NCI-H510A (cell line): ENCODE measurements around the gene RNF20.
"Not testable (repeated sequence)": the region's sequence is repeated elsewhere in the genome, so short reads cannot be mapped to it uniquely, and the experiment has no call there.

Source experiments
- DNase-seq: peaks from one replicate; lab custom pipeline; 2025; lab: John Stamatoyannopoulos, UW

The RNF20 gene

DNA sequence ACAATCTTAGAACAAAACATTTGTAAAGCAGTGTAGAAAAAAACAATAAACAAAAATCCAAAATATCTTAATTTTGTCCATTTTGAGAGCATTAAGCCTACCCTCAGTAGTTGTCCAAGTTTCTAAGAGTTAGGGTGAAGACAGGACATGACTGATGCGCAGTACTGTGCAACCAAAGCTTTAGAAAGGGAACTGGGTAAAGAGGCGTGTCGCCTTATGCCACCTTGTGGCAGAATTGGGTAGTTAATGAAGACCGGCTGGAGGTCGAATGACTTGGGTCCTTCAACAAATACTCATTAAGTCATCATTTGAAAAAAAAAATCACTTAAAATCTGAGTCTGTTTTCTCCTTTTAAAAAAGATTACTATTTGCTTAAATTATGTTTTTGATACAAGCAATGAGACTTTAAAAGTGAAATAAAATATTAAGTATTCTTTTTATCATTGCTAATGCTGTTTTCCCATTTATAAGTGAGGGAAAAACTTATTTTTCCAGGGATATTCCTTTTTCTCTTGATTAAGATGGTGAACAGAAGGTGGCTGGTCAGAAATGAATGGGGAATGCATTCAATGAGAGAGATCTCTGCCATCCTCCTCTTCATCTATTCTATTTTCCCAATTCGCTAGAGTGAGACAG, 3.5 kb upstream of the RNF20 start:
- DNase-seq = peak; percentile 22

DNA sequence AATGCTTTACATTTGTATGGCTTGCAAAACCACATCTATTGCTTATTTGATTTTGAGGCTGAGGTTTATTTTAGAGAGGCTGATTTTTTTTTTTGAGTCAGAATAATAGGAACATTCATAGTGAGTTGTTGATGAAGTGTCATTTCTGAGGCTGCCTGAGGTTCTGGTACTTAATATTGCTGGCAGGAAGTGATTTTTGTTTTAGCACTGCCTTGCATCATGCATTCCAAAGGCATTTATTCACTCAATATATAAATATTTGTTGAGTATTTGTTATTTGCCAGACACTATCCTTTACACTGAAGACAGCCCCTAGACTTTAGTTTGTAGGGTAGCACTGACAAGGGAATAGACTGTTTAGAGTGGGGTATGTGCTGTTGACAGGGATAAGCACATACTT, 2.7 kb downstream of the RNF20 start:
- DNase-seq = no peak

DNA sequence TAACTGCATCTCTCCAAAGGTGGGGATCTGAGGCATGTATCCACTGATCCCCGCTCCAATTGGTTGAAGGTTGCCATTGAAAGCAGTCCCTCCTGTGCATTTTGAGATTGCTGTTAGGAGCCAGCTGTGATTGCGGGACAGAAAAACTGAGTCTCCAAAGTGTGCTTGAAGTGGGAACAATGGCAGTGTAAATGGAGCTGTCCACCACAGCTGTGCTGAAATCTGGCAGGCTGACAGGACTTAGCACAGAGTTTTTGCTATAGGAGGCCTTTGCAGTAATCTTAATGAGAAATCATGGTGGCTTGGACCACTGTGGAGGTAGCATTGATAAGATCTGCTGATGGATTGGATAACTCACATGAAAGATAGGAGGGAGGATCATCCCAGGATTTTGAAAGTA, 3.3 kb downstream of the RNF20 start:
- DNase-seq = no peak

DNA sequence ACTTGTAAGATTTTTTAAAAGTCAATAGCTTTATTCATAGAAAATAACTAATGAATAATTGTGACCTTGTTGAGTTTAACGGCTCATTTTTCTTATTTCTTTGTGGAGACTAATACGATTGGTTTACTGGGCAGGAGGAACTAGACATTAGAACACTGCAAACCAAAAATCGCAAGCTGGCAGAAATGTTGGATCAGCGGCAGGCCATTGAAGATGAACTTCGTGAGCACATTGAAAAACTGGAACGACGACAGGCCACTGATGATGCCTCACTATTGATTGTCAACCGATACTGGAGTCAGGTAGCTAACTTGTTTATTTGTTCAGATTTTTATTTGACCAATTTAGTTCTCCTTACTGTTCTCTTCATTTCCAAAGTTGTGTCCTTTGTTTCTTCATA, 6.4 kb downstream of the RNF20 start:
- no peak for DNase-seq

DNA sequence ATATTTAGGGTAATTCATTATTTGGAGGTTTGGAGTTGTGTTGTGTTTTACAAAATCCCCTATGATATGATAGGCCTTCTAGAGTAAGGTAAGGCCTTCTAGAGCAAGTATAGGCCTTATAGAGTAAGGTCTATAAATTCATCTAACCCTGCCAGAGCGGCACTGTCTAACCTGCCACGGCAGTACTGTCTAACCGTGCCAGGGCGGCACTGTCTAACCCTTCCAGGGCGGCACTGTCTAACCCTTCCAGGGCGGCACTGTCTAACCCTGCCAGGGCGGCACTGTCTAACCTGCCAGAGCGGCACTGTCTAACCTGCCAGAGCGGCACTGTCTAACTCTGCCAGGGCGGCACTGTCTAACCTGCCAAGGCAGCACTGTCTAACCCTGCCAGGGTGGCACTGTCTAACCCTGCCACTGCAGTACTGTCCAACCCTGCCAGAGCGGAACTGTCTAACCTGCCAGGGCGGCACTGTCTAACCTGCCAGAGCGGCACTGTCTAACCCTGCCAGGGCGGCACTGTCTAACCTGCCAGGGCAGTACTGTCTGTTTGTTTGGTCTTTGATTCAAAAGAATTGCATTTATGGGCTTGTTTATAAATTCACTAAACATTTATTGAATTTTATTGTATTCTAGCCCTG, 9.6 kb downstream of the RNF20 start:
- DNase-seq = no peak

DNA sequence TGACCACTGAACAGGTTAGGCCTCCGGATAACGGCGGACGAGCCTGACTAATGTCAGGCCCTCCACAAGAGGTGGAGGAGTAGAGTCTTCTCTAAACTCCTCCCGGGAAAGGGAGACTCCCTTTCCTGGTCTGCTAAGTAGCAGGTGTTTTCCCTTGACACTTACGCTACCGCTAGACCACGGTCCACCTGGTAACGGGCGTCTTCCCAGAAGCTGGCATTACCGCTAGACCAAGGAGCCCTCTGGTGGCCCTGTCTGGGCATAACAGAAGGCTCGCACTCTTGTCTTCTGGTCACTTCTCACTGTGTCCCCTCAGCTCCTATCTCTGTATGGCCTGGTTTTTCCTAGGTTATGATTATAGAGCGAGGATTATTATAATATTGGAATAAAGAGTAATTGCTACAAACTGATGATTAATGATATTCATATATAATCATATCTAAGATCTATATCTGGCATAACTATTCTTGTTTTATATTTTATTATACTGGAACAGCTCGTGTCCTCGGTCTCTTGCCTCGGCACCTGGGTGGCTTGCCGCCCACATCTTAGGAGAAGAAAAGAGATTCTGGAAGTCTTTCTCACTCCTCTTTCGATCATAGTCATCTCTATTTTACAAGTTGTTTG, 15.9 kb downstream of the RNF20 start:
- DNase-seq = not testable (repeated sequence)

DNA sequence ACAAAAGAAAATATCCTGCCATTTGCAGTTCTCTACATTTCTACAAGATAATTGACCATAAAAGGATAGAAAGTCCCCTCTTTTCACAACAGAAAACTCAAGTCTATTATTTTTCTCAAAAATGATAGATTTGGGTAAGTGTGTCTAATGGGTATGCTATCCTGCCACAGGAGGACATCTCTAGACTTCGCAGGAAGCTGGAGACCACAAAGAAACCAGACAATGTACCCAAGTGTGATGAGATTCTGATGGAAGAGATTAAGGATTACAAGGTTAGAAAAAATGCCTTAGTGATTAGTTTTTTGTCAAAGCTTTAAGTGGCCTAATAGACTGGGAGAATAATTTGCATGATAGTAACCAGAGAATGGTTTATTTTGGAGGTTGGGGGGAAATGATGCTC, 28.1 kb downstream of the RNF20 start:
- DNase-seq = no peak

DNA sequence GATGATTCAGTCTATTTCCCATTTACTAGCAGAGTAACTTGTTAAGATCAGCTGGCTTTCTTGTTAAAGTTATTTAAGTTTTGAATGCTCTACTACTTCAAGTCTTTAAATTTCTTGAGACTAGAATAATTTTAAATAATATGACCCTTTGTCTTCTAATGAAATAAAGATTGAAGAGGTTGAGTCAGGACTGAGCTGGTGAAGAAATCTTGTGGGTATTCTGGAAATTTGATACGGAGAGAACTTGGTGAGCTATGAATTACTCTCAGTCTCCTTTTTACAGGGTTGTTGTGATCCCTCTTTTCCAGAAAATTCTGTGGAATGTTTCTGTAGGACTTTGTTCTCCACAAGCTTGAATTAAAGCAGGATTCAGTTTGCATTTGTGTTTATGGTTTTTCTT, 29.3 kb downstream of the RNF20 start:
- no peak for DNase-seq

DNA sequence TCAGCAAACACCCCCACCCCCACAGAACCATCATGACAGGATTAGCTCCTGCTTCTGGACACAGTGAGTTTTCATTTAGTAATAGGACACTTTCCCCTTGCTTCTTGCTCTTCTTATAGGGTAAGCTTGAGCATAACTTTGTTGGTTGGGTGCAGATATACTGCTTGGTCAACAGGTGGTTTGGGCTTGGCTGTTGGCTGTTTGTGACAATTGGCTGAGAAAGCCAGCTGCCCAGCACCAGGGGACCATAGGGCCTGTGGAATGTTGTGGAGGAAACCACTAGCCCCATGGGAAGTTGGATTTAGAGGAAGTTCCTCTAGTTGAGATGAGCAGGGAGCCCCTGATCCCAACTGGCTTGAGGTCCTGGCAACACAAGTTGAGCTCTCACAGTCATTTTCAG, 30.6 kb downstream of the RNF20 start:
- DNase-seq = no peak

DNA sequence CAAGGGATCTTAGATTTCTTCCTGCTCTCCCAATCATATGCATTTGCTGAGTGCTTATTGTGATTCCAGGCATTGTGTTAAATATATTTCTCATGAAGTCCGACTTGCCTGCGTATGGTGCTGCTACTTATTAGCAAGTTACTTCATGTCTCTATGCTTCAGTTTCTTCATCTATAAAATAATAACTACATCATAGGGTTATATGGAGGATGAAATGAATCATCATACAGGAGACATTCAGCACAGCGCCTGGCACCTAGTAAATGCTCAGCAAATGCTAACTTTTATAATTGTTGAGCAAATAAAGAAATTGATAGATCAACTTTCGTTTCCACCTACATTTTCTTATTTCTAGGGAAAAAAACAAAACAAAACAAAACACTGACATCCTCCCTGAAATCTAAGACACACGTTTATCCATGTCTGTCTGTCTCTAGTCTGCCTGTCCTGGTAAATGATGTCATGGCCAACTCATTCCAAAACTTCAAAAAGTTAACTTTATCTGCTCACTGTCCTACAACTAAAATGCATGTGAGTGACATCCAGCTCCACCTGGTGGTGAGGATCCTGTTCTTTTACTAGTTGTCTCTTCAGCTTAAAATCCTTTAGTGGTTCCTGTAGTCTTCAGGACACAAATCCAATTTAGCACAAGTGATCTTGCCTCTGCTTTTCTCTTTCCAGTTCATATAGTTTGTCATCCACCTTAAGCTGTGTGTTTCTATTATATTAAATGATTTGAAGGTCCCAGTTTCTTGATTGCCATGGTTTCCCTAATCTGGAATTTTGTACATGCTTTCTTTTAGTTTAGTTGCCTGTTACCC, 33.5 kb downstream of the RNF20 start:
- no peak for DNase-seq

DNA sequence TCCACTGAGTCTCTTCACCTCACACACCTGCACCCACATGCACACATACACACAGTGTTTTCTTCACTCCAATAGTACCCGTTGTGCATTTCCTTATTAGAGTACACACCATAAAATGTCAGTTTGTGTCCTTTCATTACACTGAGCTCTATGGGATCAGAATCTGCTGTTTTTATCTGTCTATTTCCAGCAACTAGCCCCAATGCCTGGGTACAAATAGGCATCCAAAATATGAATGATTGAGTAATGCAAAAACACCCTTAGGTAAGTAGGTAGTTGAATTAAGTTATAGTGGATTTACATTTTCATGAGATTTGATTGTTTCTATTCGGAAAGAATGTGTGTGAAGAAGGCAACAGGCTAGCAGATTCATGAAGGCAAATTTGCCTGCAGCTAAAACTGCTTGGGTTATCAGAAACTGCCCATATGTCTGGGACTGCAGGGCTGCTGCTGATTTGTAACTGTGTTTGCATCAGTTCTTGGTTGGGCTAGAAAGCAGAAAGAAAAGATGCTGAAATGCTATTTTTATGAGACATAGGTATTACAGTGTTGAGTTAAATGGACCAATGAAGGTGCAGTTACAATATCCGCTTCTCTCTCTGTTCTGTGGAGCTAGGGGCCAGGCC, 34.2 kb downstream of the RNF20 start:
- DNase-seq = no peak

DNA sequence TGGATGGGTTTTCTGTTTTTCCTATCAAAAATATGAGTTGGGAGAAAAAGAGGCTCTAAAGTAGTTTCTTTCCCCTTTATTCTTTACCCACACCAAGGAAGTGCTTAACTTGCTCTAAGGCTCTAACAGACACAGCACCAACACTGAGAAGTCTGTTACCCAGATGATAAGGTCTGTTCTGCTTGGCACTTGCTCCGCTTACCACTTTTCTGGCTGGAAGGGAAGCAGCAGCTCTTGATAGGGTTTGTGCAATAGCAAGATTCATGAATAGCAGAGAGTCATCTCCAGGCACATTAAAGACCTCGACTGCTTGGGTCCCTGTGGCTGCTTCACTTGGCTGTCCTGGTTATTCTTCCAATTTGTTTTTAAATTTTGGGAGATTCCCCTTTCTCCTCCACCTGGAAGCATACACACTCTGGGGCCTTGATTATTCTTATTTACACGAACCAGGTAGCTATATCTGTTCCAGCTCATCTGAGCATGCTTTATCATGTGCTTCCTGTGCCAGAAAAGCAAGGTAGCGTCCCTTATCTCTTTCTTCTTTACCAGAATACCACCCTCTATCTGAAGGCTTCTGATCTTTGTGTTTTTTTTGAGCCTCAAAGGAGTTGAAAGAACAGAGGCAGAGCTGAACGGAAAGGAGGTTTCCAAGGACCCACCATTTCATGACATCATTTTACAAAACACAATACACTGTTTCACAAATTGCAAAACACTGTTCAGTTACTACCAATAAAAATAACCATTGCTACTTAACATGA, 36.3 kb downstream of the RNF20 start:
- DNase-seq = no peak

DNA sequence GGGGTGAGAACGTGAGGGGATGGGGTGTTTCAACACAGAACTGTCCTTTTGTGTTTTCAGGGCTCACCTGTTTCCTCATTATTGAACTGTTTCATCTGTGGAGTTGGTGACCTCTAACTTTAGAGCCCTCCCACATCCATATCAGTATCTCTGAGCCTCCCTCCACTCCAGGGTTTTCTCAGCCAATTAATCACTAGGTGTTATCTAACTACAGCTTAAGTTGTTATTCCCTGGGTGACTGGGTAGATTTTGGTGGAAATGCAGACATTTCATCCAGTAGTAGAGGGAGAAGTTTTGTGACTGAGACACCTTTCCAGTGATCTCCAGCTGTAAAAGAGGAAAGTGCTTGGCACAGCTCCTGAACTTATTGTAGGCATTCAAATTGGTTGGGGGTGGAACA, 37.5 kb downstream of the RNF20 start:
- no peak for DNase-seq

DNA sequence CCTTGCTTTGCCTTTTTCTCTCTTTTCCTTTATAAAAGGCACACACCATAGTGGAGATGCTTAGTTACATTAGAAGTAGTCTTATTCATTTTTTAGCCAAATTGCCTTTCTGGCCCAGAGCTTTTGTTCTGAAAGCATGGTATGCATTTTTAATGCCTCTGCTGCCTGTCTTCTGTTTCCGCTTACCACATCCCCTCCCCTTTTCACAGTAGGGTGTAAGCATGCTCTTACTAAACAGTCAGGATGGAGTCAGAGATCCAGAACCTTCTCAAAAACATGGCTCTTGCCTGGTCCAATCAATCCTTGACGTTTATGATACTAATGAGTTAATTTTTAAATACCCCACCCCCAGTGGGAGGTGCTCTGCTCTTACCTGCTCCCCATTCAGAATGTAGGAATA, 38.7 kb downstream of the RNF20 start:
- DNase-seq = no peak

DNA sequence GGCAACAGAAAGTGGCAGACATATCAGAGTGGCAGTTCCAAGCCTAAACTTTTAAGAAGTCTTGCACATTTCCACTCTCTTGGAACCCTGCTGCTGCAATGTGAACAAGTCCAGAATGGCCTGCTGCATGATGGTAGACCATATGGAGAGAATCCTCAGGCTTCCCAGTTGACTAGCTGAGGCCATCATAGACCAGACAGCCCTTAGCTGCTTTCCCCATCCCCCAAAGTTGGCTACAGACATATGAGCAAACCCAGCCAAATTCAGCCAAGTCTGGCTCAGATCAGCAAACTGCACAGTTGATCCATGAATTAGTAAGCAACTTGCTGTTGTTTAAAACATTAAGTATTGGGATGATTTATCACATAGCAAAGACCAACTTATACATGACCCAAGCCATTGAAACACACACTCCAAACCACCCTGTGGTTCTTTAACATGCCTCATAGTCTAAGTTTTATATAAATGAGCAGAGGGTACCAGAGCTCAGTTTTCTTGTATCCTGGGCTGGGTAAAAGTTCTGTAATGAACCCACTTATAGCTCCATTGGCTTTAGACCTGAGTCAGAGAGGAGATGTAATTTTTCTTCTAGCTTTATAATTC, 41.2 kb downstream of the RNF20 start:
- DNase-seq = no peak

DNA sequence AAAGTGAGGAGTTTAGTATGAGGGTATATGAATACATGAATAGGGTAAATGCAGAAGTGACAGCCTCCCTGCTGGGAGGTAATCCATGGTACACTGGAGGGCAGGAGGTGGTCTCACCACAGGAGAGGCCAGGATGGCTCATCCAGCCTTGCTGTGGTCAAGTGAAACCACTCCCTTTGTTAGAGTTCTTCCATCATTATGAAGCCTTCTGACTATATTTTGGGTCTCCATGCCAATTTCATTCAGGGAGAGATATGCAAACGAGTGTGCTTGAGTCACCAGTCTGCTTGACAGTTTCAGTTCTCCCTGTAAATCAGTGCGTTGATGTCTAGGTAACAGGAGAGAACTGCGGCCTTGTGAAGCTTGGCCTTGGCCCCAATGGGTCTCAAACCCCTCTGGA, 44.7 kb downstream of the RNF20 start:
- no peak for DNase-seq

DNA sequence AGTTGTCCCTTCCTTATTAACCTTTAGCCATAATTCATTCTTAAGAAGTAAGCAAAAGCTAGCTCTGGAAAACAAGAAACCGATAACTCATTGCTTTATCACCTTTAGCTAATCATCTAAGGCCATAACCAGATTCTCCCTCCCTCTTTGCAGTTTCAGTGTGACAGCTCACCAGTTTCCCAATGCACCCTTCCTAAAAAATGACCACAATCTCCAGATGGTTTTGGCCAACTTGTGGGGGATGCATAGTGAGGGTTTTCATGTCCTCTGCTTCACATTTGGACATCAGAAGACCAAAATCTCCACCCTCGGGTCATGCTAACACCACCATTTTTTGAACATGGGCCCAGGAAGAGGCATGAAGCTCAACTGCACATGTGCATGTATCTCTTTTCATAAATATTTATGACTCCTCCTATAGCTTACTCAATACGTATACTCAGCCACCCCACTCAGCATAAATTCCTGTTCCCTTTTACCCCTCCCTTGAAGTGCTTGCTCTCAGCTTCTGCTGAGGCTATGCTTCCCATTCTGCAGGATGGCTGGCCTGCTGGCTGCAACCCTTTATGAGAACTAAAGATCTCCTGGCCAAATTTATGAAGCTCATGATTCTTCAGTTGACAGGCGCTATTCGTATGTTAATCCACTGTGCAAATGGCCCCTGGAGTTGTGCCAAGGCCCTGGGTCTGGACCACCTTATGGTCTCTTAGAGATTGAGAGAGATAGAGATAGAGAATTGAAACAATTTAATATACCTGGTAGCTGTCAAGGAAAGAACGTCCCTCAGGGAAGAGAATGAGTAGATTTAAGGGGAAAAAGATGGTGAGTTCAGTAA, 46.3 kb downstream of the RNF20 start:
- no peak for DNase-seq

DNA sequence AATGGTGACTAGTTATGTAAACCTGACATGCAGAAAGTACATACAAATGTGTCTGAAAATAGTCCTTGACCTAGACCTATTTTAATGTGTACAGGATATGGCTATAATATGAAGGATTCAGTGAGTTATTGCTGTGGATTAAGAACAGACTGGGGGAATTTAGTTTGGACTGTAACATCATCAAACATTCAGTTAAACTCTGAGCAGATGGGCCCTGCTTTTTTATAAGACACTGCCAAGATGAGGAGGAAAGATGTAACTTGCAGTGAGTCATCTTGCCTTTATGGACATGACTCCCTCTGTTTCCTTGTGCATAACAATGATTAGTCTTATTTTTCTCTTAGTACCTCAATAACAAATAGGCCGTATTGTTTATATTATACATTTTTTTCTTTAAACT, 48.9 kb downstream of the RNF20 start:
- DNase-seq = no peak

DNA sequence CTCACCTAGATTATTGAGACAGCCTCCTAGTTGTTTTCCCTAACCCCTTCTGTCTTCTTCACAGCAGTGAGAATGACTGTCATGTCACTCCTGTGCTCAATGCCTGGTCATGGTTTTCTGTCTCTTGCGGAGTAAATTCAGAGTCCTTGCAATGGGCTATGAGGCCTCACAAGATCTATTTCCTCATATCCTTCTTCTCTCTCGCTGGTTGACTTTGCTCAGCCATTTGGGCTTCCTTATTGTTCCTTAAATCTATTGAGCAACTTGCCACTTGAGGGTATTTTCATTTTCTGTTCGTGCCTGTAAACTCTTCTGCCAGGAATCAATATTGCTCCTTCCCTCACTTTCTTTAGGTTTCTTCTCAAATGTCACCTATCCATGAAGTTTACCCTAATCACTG, 52.1 kb downstream of the RNF20 start:
- DNase-seq = no peak

DNA sequence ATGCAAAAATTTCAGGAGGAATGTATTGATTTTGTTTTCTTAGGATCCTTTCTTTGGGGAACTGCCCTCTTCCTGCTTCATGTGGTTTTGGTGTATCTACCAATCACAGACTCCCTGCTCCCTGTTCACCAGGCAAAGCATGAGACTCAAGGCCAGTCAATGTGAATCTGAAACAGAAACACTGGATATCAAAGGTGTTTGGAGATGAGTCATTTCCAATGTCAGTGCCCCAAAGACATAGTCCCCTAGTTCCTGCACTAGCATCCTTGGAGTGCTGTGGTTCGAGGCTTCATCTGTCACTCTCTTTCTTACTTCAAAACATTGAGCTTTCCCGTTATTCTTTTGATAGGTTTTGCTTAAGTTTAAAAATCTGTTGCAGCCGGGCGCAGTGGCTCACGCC, 53.0 kb downstream of the RNF20 start:
- no peak for DNase-seq
